HG02623 (cell line): Measurements from ENCODE around the gene ME3.
A peak's percentile ranks its signal among the peaks of the same experiment; 100 is the strongest.
"Not testable (repeated sequence)": the region's sequence is repeated elsewhere in the genome, so short reads cannot be mapped to it uniquely, and the experiment has no call there.

Experiments
- ATAC-seq: cut with Tn5 transposase; IDR thresholded peaks from one replicate; pipeline ENCODE4 v1.9.1; 2021; ENCODE audit warnings: moderate library complexity; ENCODE audit not compliant: unreplicated experiment

Gene ME3

GRCh38 chr11:86444981-86445380 lies 227.4 kb downstream of the ME3 start:
- ATAC-seq, result peak; percentile 39

GRCh38 chr11:86443415-86443814 lies 229.0 kb downstream of the ME3 start:
- ATAC-seq, result no peak

GRCh38 chr11:86442827-86443226 lies 229.6 kb downstream of the ME3 start:
- no peak for ATAC-seq

GRCh38 chr11:86442420-86442819 lies 230.0 kb downstream of the ME3 start:
- ATAC-seq, result no peak

GRCh38 chr11:86440843-86441242 lies 231.6 kb downstream of the ME3 start:
- ATAC-seq, result no peak

- no peak for ATAC-seq
These were observed 232.1 kb downstream of the ME3 start for GRCh38 chr11:86440305-86440716.

GRCh38 chr11:86438685-86439084 lies 233.7 kb downstream of the ME3 start:
- ATAC-seq, result no peak

- no peak for ATAC-seq
These were observed 236.7 kb downstream of the ME3 start for GRCh38 chr11:86435711-86436110.

- not testable (repeated sequence) for ATAC-seq
These were observed 238.9 kb downstream of the ME3 start for GRCh38 chr11:86433361-86434095.

- ATAC-seq, result no peak
These were observed 241.2 kb downstream of the ME3 start for GRCh38 chr11:86431258-86431657.

- no peak for ATAC-seq
These were observed 245.0 kb downstream of the ME3 start for GRCh38 chr11:86427441-86427840.

GRCh38 chr11:86423488-86423887 lies 248.9 kb downstream of the ME3 start:
- not testable (repeated sequence) for ATAC-seq

- no peak for ATAC-seq
These were observed 250.0 kb downstream of the ME3 start for GRCh38 chr11:86422371-86422770.

- ATAC-seq, result no peak
These were observed 250.5 kb downstream of the ME3 start for GRCh38 chr11:86421946-86422345.

- no peak for ATAC-seq
These were observed 253.5 kb downstream of the ME3 start for GRCh38 chr11:86418917-86419316.

- no peak for ATAC-seq
These were observed 253.9 kb downstream of the ME3 start for GRCh38 chr11:86418513-86418912.

GRCh38 chr11:86418106-86418505 lies 254.3 kb downstream of the ME3 start:
- no peak for ATAC-seq

- not testable (repeated sequence) for ATAC-seq
These were observed 255.5 kb downstream of the ME3 start for GRCh38 chr11:86416951-86417350.

GRCh38 chr11:86416494-86416893 lies 255.9 kb downstream of the ME3 start:
- ATAC-seq, result no peak

GRCh38 chr11:86415026-86415425 lies 257.4 kb downstream of the ME3 start:
- no peak for ATAC-seq

- ATAC-seq, result no peak
These were observed 258.4 kb downstream of the ME3 start for GRCh38 chr11:86414032-86414431.

- ATAC-seq, result no peak
These were observed 263.6 kb downstream of the ME3 start for GRCh38 chr11:86408845-86409244.

GRCh38 chr11:86403458-86403857 lies 269.0 kb downstream of the ME3 start:
- ATAC-seq, result no peak
